ENCODE measurements around the gene ABCB9. TPM values are rescaled to one million over a fixed set of nuclear protein-coding genes. Genes with fewer than 3 reads are reported as not detected.
A peak's percentile ranks its signal among the peaks of the same experiment; 100 is the strongest.

Gene ABCB9
- total and polyA plus RNA-seq, 2 experiments from 2014 or later, result 9.7 to 10.0 TPM

DNA sequence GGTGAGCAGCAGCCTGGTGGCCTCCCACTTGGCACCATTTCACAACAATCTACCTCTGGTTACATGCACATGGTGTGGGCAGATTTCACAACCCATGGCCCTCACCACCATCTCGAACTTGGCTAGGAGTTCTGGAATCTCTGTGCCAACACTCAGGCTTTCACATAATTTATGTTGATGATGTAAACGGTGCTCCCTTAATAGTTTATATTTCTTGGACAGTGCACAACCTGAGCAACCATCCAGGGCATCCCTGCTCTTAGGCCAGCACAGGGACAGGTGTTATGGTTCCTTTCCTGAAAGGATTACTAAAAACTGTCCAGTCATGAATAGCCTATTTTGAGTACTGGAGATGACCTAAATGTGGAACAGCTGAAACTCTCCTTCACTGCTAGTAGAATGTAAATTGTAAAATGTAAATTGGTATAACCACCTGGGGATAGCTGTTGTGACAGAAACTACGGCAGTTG is 28.6 kb downstream of the ABCB9 start:
- H3K27me3 ChIP-seq, result no peaks in the 10 kb centered on the region
- H3K9me3 ChIP-seq (ENCODE audit: low read depth), result no peaks in the 10 kb centered on the region
- TF ChIP-seq, protein P1, sequence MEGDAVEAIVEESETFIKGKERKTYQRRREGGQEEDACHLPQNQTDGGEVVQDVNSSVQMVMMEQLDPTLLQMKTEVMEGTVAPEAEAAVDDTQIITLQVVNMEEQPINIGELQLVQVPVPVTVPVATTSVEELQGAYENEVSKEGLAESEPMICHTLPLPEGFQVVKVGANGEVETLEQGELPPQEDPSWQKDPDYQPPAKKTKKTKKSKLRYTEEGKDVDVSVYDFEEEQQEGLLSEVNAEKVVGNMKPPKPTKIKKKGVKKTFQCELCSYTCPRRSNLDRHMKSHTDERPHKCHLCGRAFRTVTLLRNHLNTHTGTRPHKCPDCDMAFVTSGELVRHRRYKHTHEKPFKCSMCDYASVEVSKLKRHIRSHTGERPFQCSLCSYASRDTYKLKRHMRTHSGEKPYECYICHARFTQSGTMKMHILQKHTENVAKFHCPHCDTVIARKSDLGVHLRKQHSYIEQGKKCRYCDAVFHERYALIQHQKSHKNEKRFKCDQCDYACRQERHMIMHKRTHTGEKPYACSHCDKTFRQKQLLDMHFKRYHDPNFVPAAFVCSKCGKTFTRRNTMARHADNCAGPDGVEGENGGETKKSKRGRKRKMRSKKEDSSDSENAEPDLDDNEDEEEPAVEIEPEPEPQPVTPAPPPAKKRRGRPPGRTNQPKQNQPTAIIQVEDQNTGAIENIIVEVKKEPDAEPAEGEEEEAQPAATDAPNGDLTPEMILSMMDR (IDR thresholded peaks at IDR 0.05; ENCODE audit: low read depth, low read length), result no peak
- no peak overlapping the region for H3K4me3 ChIP-seq
- H3K4me1 ChIP-seq (ENCODE audit: low read depth), result no peaks in the 10 kb centered on the region
- peak in 1 of 2 donors; percentile 25 for DNase-seq (ENCODE audit: low read depth in 1 of 2, low spot score in 1 of 2)
- no peak overlapping the region for H3K27ac ChIP-seq
- H3K36me3 ChIP-seq, result no peaks in the 10 kb centered on the region

DNA sequence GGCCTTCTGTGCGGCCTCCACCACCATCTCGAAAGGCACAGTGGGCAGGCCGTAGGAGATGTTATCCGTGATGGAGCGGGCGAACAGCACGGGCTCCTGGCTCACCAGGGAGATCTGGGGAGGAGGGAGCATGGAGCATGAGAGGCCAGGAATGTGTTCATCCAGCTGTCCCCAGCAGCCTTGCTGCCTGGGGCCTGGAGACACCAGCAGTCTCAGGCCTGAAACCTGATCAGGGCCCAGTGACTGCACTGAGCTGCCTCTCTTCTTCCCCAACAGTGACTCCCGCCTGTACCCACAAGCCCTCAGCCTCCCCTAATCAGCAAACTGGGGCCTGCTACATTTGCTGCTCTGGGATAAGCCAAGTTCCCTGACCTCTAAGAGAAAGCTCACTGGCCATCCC is 30.9 kb downstream of the ABCB9 start:
- peak in 1 of 2 donors; percentile 19 for DNase-seq (ENCODE audit: low read depth in 1 of 2, low spot score in 1 of 2)
- peak overlapping the region; percentile 84 for H3K27ac ChIP-seq

DNA sequence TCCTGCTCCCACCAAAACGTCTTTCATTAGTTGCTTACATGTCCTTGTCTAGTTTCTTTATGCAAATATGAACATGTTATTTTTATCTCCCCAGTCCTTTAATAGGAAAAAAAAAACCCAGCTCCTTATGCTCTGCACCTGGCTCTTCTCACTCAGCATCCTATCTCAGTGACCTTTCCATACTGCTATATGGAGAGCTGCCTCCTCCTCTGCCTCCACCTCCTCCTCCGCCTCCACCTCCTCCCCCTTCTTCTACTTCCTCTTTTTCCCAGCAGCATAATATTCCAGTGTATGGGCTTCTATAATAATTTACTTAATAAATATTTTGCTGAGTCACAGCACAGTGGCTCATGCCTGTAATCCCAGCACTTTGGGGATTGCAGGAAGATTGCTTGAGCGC is 31.5 kb downstream of the ABCB9 start:
- no peak for DNase-seq (ENCODE audit: low read depth in 1 of 2, low spot score in 1 of 2)
- H3K9me3 ChIP-seq (ENCODE audit: low read depth), result no peaks in the 10 kb centered on the region

More for the DNA sequence above, 30.9 kb downstream of the ABCB9 start:
- TF ChIP-seq, protein P1 (IDR thresholded peaks at IDR 0.05; ENCODE audit: low read depth, low read length), result no peak
- no peaks in the 10 kb centered on the region for H3K9me3 ChIP-seq (ENCODE audit: low read depth)
- no peak overlapping the region for H3K4me3 ChIP-seq
- no peaks in the 10 kb centered on the region for H3K4me1 ChIP-seq (ENCODE audit: low read depth)
- H3K36me3 ChIP-seq, result no peaks in the 10 kb centered on the region
- no peaks in the 10 kb centered on the region for H3K27me3 ChIP-seq

DNA sequence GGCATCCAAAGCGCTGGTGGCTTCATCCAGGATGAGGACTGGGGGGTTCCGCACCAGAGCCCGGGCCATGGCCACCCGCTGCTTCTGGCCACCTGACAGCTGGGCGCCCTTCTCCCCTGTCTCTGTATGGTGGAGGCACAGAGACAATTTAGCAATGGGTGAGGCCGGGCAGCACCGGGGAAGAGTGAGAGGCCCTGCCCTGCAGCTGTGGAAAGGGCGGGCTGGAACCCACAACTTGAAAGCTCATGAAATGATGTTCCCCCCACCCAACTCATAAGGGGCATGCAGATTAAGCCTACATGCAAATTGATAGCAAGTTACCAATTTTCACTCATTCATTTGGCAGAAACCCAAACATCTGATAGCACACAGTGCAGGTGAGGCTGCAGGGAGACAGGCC is 34.1 kb downstream of the ABCB9 start:
- no peak for DNase-seq (ENCODE audit: low read depth in 1 of 2, low spot score in 1 of 2)
- H3K27me3 ChIP-seq, result no peaks in the 10 kb centered on the region
- no peaks in the 10 kb centered on the region for H3K36me3 ChIP-seq
- no peaks in the 10 kb centered on the region for H3K4me1 ChIP-seq (ENCODE audit: low read depth)
- TF ChIP-seq, protein P1 (IDR thresholded peaks at IDR 0.05; ENCODE audit: low read depth, low read length), result no peak
- no peak overlapping the region for H3K27ac ChIP-seq
- no peaks in the 10 kb centered on the region for H3K9me3 ChIP-seq (ENCODE audit: low read depth)
- H3K4me3 ChIP-seq, result no peak overlapping the region

More for the DNA sequence above, 31.5 kb downstream of the ABCB9 start:
- Histone ChIP-seq H3K36me3 (no peaks in the 10 kb centered on the region), H3K4me3 (no peak overlapping the region), H3K27ac (no peak overlapping the region), H3K4me1 (ENCODE audit: low read depth) (no peaks in the 10 kb centered on the region), H3K27me3 (no peaks in the 10 kb centered on the region)
- TF ChIP-seq, protein P1 (IDR thresholded peaks at IDR 0.05; ENCODE audit: low read depth, low read length), result no peak

DNA sequence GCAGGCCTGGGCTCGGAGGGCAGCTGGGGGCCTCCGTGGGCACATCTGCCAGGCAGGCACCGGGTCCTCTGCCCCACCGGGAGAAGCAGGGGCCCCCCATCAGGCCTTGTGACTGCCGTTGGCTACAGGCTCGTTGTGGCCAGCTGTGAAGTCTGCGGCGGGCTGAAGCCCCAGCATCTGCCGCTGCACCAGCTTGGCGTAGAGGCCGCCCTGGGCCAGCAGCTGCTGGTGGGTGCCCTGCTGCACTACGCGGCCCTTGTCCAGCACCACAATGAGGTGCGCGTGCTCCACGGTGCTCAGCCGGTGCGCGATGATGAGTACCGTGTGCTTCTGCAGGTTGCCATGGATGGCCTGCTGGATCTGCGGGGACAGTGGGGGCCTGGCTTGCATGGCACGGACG is 36.5 kb downstream of the ABCB9 start:
- DNase-seq (ENCODE audit: low read depth in 1 of 2, low spot score in 1 of 2), result no peak
- TF ChIP-seq, protein P1 (IDR thresholded peaks at IDR 0.05; ENCODE audit: low read depth, low read length), result no peak

DNA sequence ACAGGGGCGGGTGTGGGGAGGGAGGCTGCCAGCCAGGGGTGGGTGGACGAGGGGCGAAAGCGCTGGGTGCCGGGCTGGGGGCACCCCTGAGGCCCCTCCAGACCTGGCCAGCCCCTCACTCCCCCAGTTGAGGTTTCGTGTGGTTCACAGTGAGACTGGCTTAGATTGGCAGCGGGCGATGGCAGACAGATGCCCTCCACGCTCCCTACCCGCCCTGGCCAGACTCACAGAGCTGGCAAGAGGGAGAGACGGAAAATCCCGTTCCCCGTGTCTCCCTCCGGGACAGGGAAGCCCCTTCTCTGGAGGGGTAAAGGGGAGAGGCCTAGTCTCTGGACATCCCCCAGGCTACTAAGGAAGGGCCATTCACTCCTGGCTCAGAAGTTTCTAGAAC is 37.1 kb downstream of the ABCB9 start:
- TF ChIP-seq, protein P1 (IDR thresholded peaks at IDR 0.05; ENCODE audit: low read depth, low read length), result no peak
- no peaks in the 10 kb centered on the region for H3K36me3 ChIP-seq
- H3K27me3 ChIP-seq, result no peaks in the 10 kb centered on the region
- H3K9me3 ChIP-seq (ENCODE audit: low read depth), result no peaks in the 10 kb centered on the region
- no peak overlapping the region for H3K4me3 ChIP-seq
- H3K4me1 ChIP-seq (ENCODE audit: low read depth), result no peaks in the 10 kb centered on the region
- DNase-seq (ENCODE audit: low read depth in 1 of 2, low spot score in 1 of 2), result no peak
- no peak overlapping the region for H3K27ac ChIP-seq

More for the DNA sequence above, 36.5 kb downstream of the ABCB9 start:
- Histone ChIP-seq H3K4me3 (no peak overlapping the region), H3K27ac (no peak overlapping the region), H3K36me3 (no peaks in the 10 kb centered on the region), H3K4me1 (ENCODE audit: low read depth) (no peaks in the 10 kb centered on the region), H3K9me3 (ENCODE audit: low read depth) (no peaks in the 10 kb centered on the region), H3K27me3 (no peaks in the 10 kb centered on the region)

All from cardiac muscle cell (in vitro differentiated cells and primary cell).